ENCODE measurements around the gene ANKRD12.

The ANKRD12 gene

GRCh38 chr18:9249254-9249653 is 112.7 kb downstream of the ANKRD12 start:
- Histone ChIP-seq H3K27me3 (ENCODE audit: control insufficient read depth in 3 of 3, insufficient read depth in 3 of 3, low read depth in 1 of 3, low read length in 3 of 3) (no peaks in the 10 kb centered on the region), H3K79me1 (ENCODE audit: low read depth, low read length) (no peaks in the 10 kb centered on the region), H3K27ac (replicated peaks; ENCODE audit: low read length) (no peak overlapping the region), H3K14ac (ENCODE audit: low read length) (no peak overlapping the region), H3K9ac (ENCODE audit: low read depth, low read length, poor library complexity) (no peak overlapping the region), H2BK120ac (ENCODE audit: low read depth, low read length) (no peak overlapping the region), H4K91ac (ENCODE audit: low read depth, low read length, poor library complexity) (no peak overlapping the region), H3K9me3 (replicated peaks in 1 of 2; ENCODE audit: control insufficient read depth in 2 of 2, insufficient read depth in 1 of 2, low read depth in 1 of 2, low read length in 2 of 2) (no peaks in the 10 kb centered on the region), H3K4me2 (ENCODE audit: insufficient read depth, low read length, poor library complexity, severe bottlenecking) (no peak overlapping the region), H3K18ac (ENCODE audit: low read length) (no peak overlapping the region), H3K36me3 (replicated peaks in 1 of 2; ENCODE audit: control insufficient read depth in 2 of 2, insufficient read depth in 2 of 2, low read length in 2 of 2) (peaks cover 2 to 13% of the 10 kb centered on the region in 2 donors), H4K8ac (ENCODE audit: low read depth, low read length) (no peak overlapping the region), H3K4me3 (ENCODE audit: low read length in 2 of 2) (no peak overlapping the region), H3K4ac (ENCODE audit: low read length) (no peak overlapping the region), H2AFZ (ENCODE audit: low read length) (no peak overlapping the region), H2BK15ac (ENCODE audit: low read length) (no peak overlapping the region), H2BK12ac (ENCODE audit: low read length) (no peak overlapping the region), H2AK5ac (ENCODE audit: low read depth, low read length) (no peak overlapping the region), H2BK5ac (ENCODE audit: low read length) (no peak overlapping the region), H3K23ac (ENCODE audit: low read depth, low read length, poor library complexity) (no peak overlapping the region), H3K4me1 (ENCODE audit: control insufficient read depth in 2 of 2, insufficient read depth in 1 of 2, low read depth in 1 of 2, low read length in 2 of 2) (no peaks in the 10 kb centered on the region)
- 100% methylated on average over 2 of the region's 2 CpGs; no CpG with 5 or more reads in 1 of the 2 donors for WGBS, 2 donors (ENCODE audit: extremely low coverage in 2 of 2, insufficient read length in 2 of 2, insufficient replicate concordance in 1 of 2)
- no peak for DNase-seq (ENCODE audit: low spot score)

- no peak overlapping the region for H3K4ac ChIP-seq (ENCODE audit: low read length)
- H2BK12ac ChIP-seq (ENCODE audit: low read length) = no peak overlapping the region
- no peak overlapping the region for H2AFZ ChIP-seq (ENCODE audit: low read length)
- no peak overlapping the region for H2AK5ac ChIP-seq (ENCODE audit: low read depth, low read length)
- no peak overlapping the region for H3K23ac ChIP-seq (ENCODE audit: low read depth, low read length, poor library complexity)
- H3K9me3 ChIP-seq (replicated peaks in 1 of 2; ENCODE audit: control insufficient read depth in 2 of 2, insufficient read depth in 1 of 2, low read depth in 1 of 2, low read length in 2 of 2) = peaks cover 0 to 7% of the 10 kb centered on the region in 2 donors
- no peaks in the 10 kb centered on the region for H3K79me1 ChIP-seq (ENCODE audit: low read depth, low read length)
- H2BK15ac ChIP-seq (ENCODE audit: low read length) = no peak overlapping the region
- H3K27ac ChIP-seq (replicated peaks; ENCODE audit: low read length) = no peak overlapping the region
- DNase-seq (ENCODE audit: low spot score) = no peak
- H3K18ac ChIP-seq (ENCODE audit: low read length) = no peak overlapping the region
- H3K27me3 ChIP-seq (ENCODE audit: control insufficient read depth in 3 of 3, insufficient read depth in 3 of 3, low read depth in 1 of 3, low read length in 3 of 3) = no peaks in the 10 kb centered on the region
- H3K4me3 ChIP-seq (ENCODE audit: low read length in 2 of 2) = no peak overlapping the region
- H3K9ac ChIP-seq (ENCODE audit: low read depth, low read length, poor library complexity) = no peak overlapping the region
- WGBS, 2 donors (ENCODE audit: extremely low coverage in 2 of 2, insufficient read length in 2 of 2, insufficient replicate concordance in 1 of 2) = no CpG with 5 or more reads among the region's 3 CpGs
- no peak overlapping the region for H2BK5ac ChIP-seq (ENCODE audit: low read length)
- H2BK120ac ChIP-seq (ENCODE audit: low read depth, low read length) = no peak overlapping the region
- no peak overlapping the region for H4K91ac ChIP-seq (ENCODE audit: low read depth, low read length, poor library complexity)
- H3K36me3 ChIP-seq (replicated peaks in 1 of 2; ENCODE audit: control insufficient read depth in 2 of 2, insufficient read depth in 2 of 2, low read length in 2 of 2) = peaks cover 0 to 57% of the 10 kb centered on the region in 2 donors
- H3K4me2 ChIP-seq (ENCODE audit: insufficient read depth, low read length, poor library complexity, severe bottlenecking) = no peak overlapping the region
- H3K4me1 ChIP-seq (ENCODE audit: control insufficient read depth in 2 of 2, insufficient read depth in 1 of 2, low read depth in 1 of 2, low read length in 2 of 2) = peaks cover 0 to 2% of the 10 kb centered on the region in 2 donors
- H3K14ac ChIP-seq (ENCODE audit: low read length) = no peak overlapping the region
- no peak overlapping the region for H4K8ac ChIP-seq (ENCODE audit: low read depth, low read length)
Measured at GRCh38 chr18:9259173-9259572, 122.6 kb downstream of the ANKRD12 start.

- H3K4me2 ChIP-seq (ENCODE audit: insufficient read depth, low read length, poor library complexity, severe bottlenecking) = no peak overlapping the region
- no peak for DNase-seq (ENCODE audit: low spot score)
- no peak overlapping the region for H2BK12ac ChIP-seq (ENCODE audit: low read length)
- no peak overlapping the region for H2BK15ac ChIP-seq (ENCODE audit: low read length)
- no CpG with 5 or more reads among the region's 4 CpGs for WGBS, 2 donors (ENCODE audit: extremely low coverage in 2 of 2, insufficient read length in 2 of 2, insufficient replicate concordance in 1 of 2)
- no peak overlapping the region for H3K4me3 ChIP-seq (ENCODE audit: low read length in 2 of 2)
- H3K14ac ChIP-seq (ENCODE audit: low read length) = no peak overlapping the region
- H3K9me3 ChIP-seq (replicated peaks in 1 of 2; ENCODE audit: control insufficient read depth in 2 of 2, insufficient read depth in 1 of 2, low read depth in 1 of 2, low read length in 2 of 2) = peaks cover 2 to 11% of the 10 kb centered on the region in 2 donors
- no peak overlapping the region for H2BK120ac ChIP-seq (ENCODE audit: low read depth, low read length)
- H3K36me3 ChIP-seq (replicated peaks in 1 of 2; ENCODE audit: control insufficient read depth in 2 of 2, insufficient read depth in 2 of 2, low read length in 2 of 2) = peaks cover 4 to 58% of the 10 kb centered on the region in 2 donors
- no peak overlapping the region for H4K91ac ChIP-seq (ENCODE audit: low read depth, low read length, poor library complexity)
- H3K18ac ChIP-seq (ENCODE audit: low read length) = no peak overlapping the region
- no peak overlapping the region for H2AFZ ChIP-seq (ENCODE audit: low read length)
- H3K4me1 ChIP-seq (ENCODE audit: control insufficient read depth in 2 of 2, insufficient read depth in 1 of 2, low read depth in 1 of 2, low read length in 2 of 2) = peaks cover 0 to 2% of the 10 kb centered on the region in 2 donors
- H2AK5ac ChIP-seq (ENCODE audit: low read depth, low read length) = no peak overlapping the region
- no peak overlapping the region for H3K23ac ChIP-seq (ENCODE audit: low read depth, low read length, poor library complexity)
- H4K8ac ChIP-seq (ENCODE audit: low read depth, low read length) = no peak overlapping the region
- no peak overlapping the region for H3K4ac ChIP-seq (ENCODE audit: low read length)
- no peaks in the 10 kb centered on the region for H3K27me3 ChIP-seq (ENCODE audit: control insufficient read depth in 3 of 3, insufficient read depth in 3 of 3, low read depth in 1 of 3, low read length in 3 of 3)
- peaks cover 3% of the 10 kb centered on the region for H3K79me1 ChIP-seq (ENCODE audit: low read depth, low read length)
- H3K27ac ChIP-seq (replicated peaks; ENCODE audit: low read length) = no peak overlapping the region
- no peak overlapping the region for H2BK5ac ChIP-seq (ENCODE audit: low read length)
- no peak overlapping the region for H3K9ac ChIP-seq (ENCODE audit: low read depth, low read length, poor library complexity)
Measured at GRCh38 chr18:9260388-9261380, 124.1 kb downstream of the ANKRD12 start.

- Histone ChIP-seq H3K23ac (ENCODE audit: low read depth, low read length, poor library complexity) (no peak overlapping the region), H3K4me2 (ENCODE audit: insufficient read depth, low read length, poor library complexity, severe bottlenecking) (no peak overlapping the region), H2BK12ac (ENCODE audit: low read length) (no peak overlapping the region), H3K79me1 (ENCODE audit: low read depth, low read length) (peaks cover 3% of the 10 kb centered on the region), H3K36me3 (replicated peaks in 1 of 2; ENCODE audit: control insufficient read depth in 2 of 2, insufficient read depth in 2 of 2, low read length in 2 of 2) (peaks cover 4 to 38% of the 10 kb centered on the region in 2 donors), H3K27me3 (ENCODE audit: control insufficient read depth in 3 of 3, insufficient read depth in 3 of 3, low read depth in 1 of 3, low read length in 3 of 3) (no peaks in the 10 kb centered on the region), H3K27ac (replicated peaks; ENCODE audit: low read length) (no peak overlapping the region), H3K14ac (ENCODE audit: low read length) (no peak overlapping the region), H2BK5ac (ENCODE audit: low read length) (no peak overlapping the region), H2BK120ac (ENCODE audit: low read depth, low read length) (no peak overlapping the region), H3K4me1 (ENCODE audit: control insufficient read depth in 2 of 2, insufficient read depth in 1 of 2, low read depth in 1 of 2, low read length in 2 of 2) (peaks cover 0 to 2% of the 10 kb centered on the region in 2 donors), H3K4me3 (ENCODE audit: low read length in 2 of 2) (no peak overlapping the region), H3K9me3 (replicated peaks in 1 of 2; ENCODE audit: control insufficient read depth in 2 of 2, insufficient read depth in 1 of 2, low read depth in 1 of 2, low read length in 2 of 2) (peaks cover 2 to 11% of the 10 kb centered on the region in 2 donors), H3K9ac (ENCODE audit: low read depth, low read length, poor library complexity) (no peak overlapping the region), H4K91ac (ENCODE audit: low read depth, low read length, poor library complexity) (no peak overlapping the region), H2AK5ac (ENCODE audit: low read depth, low read length) (no peak overlapping the region), H2BK15ac (ENCODE audit: low read length) (no peak overlapping the region), H3K4ac (ENCODE audit: low read length) (no peak overlapping the region), H2AFZ (ENCODE audit: low read length) (no peak overlapping the region), H3K18ac (ENCODE audit: low read length) (no peak overlapping the region), H4K8ac (ENCODE audit: low read depth, low read length) (no peak overlapping the region)
- no CpG with 5 or more reads among the region's 1 CpG for WGBS, 2 donors (ENCODE audit: extremely low coverage in 2 of 2, insufficient read length in 2 of 2, insufficient replicate concordance in 1 of 2)
- no peak for DNase-seq (ENCODE audit: low spot score)
Measured at GRCh38 chr18:9263264-9263663, 126.7 kb downstream of the ANKRD12 start.

All from neuronal stem cell (in vitro differentiated cells).